GOT3 (cell line): ENCODE results near the gene CASZ1.

Source experiments
- DNase-seq: peaks from one replicate; lab custom pipeline; 2025; ENCODE audit warnings: mixed read lengths; lab: John Stamatoyannopoulos, UW

Gene CASZ1

DNA sequence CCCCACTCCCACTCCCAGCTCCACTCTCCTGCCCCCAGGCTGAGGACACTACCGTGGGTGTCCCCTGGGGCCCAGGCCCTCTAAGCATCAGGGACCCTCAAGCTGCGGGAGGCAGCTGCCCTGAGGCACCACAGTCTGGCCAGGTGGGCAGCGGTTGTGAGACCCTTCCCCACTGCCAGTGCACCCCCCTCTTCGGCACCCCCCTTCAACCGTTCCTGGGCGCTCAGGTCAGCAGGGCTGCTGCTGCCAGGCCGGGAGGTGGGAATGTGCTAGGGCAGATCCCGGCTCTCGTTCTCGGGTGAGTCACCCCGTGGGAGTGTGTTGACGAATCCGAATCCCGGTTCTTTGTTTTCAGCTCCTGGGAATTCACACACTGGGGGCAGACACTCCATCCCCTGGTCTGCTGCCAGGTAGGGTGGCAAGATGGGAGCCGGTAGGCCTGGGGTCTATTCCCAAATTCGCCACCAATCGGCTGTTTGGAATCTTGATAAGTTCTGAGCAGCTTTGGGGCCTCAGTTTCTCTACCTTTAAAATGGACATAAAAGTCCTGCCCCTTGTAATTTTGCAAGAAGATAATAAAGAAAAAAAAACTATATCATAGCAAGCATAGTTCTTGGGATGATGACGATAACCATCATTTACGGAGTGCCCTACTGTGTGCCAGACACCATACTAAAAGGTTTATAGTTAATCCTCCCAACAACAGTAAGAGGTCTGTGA, 28.5 kb upstream of the CASZ1 start:
- DNase-seq: no peak

DNA sequence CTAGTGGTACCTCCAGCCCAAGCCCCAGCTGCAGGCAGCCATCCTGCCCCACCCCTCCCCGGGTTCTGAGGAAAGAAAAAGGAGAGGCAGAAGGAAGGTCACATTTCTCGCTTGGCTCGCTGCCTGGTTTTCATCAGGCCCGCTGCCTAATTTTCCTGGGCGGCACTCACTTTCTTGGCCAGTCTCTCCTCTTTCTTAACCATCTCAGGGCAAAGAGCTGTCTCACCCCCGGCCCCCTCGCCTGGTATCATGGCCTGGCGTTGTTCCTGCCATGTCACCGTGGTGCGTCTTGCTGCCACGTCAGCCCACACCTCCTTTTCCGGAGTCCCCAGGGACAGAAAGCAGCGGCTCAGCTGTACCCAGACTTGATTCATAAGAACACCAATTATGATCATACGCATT, 26.6 kb upstream of the CASZ1 start:
- no peak for DNase-seq

DNA sequence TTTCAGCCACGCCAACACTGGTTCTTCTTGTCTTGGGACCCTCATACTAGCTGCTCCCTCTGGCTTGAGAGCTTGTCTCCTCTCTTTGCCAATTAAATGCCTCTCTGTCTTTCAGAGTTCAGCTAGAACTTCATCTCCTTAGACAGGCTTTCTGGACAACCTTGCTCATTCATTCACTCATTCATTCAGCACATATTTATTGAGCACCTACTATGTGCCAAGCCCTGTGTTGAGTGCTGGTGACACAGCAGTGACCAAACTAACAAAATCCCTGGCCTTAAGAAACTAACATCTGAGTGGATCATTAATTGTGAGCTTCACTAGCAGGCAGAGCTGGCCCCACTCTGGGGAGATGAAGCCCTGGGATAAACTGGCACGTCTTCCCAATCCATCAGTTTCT, 24.9 kb upstream of the CASZ1 start:
- no peak for DNase-seq

DNA sequence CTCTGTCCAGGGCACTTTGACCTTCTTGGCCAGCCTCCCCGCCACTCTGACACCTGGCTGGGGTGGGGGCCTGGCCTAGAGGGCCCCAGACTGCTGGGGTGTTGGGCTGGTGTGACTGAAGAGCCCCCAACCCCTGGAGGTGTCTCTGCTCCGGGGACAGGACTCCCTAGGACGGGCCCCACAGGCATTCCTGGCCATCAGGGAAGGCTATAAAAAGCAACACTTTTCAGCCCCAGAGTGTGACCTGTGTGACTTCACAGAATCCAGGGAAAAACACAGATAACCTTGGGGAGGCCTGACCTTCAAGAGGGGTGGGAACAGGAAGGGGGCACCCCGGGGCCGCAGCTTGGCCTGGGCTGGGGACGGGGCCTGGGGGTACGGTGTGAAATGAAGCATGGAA, 24.0 kb upstream of the CASZ1 start:
- no peak for DNase-seq

DNA sequence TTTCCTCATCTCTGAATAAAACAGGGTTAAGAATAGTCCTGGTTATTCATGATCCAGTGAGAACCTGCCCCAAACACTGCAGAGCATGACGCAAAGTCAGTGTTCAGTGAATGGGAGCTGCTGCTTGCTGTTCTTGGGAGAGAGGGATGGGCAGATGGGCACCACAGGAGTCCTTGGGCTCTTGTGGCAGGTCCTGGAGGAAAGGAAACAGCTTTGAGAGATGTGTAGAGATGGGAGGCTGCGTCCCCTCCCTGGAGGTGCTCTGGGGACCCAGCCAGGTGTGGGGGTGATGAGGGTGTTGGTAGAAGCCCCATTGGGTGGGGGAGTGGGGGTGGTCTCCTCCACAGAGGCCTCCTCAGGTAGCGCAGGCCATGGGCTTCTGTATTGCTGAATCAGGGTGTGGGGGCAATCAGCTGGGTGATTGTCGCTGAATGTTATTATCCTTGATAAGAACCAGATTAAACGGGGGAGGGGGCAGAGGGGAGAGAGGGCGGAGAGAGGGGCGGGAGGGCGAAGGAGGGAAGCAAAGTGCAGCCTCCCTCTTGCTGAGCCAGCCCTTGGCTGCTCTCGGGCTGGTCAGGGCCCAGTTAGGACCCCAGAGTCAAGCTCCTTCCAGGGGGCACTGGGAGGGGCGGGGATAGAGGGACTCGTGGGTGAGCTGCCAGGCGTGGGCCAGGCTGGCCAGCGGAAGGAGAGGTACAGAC, 22.9 kb upstream of the CASZ1 start:
- DNase-seq: no peak

DNA sequence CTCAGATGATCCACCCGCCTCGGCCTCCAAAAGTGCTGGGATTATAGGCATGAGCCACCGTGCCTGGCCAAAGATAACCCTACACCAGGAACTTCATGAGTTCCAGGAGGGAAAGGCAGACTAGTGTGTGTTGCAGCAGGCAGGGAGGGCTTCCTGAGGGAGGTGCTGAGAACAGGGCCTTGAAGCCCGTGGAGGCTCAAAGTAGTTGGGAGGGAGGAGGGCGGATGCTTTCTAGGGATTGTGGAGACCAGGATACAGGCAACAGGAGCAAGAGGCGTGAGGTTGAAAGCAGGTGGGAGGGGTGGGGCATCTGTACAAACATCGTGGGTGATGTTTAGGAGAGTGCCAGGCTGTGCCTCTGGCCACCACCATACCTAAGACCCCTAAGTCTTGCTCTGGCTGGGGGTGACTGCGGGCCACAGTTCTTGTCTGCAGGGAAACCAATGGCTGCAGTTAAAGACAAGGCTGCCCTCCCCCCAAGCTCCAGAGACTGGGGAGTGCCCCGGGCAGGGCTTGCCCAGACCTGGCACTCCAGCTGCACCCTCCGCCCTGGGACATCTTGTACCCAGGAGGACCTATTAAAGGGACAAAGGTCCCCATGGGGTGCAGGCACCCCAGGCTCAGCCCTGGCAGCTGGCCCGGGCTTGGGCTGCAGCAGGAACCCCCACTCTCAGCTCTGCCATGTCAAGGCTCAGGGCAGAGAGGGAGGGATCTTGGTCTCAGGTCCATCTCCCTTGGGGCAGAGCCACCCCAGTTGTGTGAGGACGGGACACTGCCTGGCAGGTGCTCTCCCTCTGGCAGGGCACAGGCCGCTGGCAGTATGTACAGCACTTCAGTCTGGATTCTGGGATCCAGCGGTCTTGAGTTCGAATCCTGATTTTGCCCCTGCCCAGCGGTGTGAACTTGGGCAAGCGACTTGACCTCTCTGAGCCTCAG, 22.1 kb upstream of the CASZ1 start:
- no peak for DNase-seq

DNA sequence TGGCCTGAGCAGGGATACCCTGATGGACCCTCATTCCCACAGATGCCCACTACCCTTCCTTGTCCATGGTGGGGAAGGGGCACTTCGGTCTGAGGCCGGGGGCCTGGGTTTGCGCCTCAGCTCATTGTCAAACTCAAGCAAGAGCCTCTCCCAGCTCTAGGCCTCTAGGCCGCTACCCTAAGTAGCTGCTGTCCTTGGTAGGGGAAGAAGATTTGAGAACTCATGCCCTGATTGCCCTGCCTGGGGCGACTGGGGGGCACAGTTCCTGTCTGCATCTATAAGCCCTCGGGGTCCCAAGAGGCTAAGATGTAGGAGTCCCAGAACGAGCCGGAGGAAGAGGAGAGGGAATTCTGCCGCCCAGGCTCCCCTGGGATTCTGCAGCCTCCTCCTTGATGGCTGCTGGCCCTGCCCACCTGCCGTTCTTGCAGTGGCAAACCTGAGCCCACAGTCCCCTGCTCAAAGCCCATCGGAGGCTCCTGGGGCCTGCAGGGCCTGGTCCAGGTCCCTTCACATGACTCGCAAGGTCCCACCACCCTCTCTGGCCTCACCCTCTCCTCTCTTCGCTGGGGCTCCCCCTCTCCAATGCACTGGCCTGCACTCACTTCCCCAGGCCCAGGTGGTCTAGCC, 20.4 kb upstream of the CASZ1 start:
- no peak for DNase-seq

DNA sequence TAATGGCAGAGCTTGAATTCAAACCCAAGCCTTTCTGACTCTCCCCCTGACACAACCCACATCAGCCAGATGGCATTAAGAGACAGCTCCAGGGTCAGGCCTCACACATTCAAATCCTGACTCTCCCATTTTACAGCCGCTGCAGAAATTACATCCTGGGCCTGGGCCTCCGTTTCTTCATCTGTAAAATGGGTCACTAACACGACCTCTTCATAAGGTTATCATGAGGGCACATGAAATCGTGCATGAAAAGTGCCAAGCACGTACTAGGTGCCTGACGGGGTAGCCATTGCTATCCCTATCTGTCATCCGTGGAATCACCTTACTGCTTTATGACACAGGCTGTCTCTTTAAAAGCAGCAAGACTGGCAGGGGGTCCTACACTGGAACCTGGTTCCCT, 19.8 kb upstream of the CASZ1 start:
- no peak for DNase-seq

DNA sequence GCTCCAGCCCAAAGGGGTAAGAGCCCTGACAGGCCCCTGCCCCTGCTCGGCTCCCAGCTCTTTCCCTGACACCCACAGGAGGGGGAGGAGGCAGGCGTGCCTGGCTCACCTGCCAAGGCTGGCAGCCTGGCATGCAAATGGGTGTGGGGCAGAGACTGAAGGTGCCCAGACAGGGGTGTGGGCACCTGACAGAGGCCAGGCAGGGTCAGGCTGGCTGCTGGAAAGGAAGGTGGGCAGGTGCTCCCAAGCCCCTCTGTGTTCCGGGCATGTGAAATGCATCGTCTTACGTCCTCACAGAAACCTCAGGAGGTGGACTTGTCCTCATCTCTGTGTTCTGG, 19.4 kb upstream of the CASZ1 start:
- DNase-seq: no peak

DNA sequence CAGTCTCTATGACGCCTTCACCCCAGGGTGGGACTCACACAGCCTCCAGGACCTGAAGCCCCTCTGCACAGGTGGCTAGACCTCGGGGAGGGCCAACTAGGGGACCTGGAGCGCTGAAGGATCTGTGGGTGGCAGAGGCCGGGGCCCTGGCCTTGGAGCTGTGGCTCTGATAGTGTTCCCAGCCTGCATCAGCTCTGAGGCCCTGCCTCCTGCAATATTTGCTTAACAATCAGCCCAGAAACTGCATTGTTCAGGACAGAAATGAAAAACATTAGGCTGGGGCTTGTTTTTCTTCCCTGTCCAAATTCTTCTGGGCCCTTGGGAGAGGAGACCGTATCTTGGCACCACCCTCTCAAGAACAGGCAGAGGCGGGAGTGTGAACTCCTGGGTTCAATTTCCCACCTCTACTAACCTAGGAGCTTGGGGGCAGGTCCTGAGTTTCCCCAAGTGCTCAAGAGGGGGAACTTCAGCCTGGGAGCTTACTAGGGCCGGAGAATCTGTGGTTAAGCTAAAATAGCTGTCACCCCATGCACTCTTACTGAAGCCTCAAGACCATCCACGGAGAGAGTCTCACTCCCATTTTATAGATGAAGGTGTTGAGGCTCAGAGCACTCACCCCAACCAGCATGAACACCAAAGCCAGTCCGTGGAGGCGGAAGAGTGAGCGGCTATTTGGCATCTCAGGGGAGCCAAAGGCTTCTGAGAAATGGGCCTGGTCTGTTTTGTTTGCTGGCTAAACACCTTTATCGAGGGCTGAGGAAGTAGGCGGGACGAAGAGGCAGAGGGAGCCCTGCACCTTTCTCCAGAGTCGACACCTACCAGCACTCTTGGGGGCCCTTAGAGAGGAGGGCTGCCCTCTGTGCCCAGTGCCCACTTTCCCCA, 18.8 kb upstream of the CASZ1 start:
- DNase-seq: no peak

DNA sequence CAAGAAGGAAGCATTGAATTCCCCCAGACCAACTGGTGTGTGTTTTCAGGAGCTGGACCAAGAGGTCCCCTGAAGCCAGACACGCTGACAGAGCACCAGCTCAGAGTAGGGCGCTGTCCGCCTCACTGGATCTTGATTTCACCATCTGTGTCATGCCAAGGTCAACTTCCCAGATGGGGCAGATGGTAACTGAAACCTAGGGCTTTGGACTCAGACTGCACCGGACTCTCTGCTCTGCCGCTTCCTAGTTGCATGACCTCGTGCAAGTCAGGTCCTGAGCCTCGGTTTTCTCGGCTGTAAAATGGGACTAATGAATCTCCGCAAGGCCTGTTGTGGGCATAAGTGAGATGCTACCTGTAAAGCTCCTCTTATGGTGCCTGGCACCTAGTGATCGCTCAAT, 17.9 kb upstream of the CASZ1 start:
- no peak for DNase-seq

DNA sequence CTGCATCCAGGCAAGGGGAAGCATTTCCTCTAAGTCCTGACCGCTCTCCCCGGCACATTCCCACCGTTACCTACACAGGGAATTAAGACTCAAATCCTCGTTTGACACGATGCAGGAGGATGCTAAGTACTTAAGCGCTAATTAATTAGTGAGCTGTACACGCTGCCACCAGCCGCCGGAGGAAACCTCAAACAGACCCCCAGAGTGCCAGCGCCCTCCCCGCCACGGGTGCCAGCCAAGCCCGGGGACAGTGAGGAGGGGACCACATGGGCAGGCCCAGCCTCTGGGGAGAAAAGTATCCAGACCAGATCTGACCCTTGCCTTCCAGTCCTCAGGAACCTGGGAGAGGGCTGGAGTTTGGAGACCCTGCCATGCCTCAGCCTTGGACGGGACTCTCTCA, 17.4 kb upstream of the CASZ1 start:
- no peak for DNase-seq

DNA sequence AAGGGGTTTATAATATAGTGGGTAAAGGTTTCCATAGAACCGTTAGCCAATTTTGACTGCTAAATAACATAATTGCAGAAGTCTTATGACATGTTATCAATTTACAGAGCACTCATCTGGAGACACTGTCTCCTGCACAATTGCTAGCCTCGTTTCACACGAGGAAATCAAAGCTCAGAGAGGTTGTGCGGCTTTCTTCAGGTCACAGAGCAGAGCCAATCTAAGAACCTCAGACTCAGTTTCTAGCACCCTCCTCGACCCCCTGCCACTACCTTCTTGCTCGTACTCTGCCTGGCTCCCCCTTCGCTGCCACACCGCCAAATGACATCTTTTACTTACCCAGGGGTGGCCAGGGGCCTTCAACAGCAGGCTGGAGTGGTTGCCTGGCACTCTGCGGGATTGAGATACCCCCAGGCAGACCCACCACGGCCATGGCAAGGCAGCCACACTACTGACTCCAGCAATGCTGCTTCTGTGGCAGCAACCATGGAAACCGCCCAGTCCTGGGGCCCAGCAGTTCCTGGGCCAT, 16.0 kb upstream of the CASZ1 start:
- no peak for DNase-seq

DNA sequence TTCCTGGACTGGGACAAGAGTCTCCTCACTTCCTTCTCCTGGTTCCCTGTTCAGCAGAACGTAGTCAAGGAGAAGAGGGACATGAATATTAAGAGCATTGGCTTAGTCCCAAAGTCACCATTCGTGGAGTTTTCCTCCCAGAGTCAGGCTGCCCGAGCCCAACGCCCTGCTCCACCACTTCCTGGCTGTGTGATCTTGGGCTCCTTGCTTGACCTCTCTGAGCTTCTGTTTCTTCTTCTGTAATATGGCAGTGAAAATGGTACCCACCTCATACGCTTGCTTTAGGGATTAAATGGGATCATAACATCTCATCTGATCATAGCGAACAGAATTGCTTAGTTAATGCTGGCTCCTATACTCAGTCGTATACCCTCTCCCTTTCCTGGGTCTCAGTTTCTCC, 12.0 kb upstream of the CASZ1 start:
- DNase-seq: no peak

DNA sequence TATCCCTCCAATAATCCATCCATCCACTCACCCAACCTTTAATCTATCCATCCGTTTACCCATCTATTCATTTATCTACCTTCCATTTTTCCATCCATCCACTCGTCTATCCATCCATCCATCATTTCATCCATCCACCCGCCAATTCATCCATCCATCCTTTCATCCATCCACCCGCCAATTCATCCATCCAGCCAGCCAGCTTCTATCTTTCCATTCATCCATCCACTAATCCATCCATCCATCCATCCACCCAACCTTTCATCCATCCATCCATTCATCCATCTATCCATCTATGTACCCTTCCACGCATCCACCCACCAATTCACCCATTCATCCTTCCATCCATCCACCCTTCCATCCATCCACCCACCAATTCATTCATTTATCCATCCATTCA, 10.5 kb upstream of the CASZ1 start:
- DNase-seq: no peak

DNA sequence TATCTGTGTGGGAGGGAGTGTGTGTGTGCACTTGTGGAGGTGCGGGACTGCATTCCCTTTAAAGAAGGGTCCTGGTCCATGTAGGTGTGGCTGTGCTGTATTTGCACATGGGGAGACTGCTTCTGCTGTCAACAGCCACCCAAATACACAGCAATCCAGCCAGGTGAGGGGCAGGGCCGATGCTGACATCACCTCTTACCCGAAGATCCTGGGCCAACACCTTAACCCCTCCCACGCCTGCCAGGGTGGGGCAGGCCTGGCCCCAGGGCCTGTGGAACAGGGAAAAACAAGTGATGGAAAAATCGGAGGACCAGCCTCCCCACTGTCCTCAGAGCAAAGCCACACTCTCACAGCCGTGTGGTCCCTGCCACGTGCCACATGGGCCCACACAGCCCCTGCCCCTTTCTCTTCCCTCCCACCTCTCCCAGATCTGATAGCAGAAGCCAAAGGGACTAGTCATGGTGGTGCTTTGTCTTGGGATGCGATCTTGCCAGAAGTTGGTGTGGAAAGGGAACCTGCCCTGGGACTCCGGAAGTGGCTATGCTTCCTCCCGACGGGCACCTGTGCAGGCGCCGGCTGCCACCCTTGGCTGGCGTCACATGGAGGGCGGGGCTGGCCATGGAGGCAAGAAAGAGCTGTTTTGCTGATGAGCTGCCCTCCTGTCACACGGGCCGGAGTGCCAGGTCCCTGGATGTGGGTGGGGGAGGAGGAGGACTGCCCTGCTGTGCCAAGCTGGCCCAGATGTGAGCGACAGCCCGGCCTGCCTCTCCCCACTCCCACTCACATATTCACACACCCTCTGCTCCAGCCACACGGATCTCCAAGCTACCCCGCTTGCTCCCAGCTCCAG, 7.8 kb upstream of the CASZ1 start:
- no peak for DNase-seq

DNA sequence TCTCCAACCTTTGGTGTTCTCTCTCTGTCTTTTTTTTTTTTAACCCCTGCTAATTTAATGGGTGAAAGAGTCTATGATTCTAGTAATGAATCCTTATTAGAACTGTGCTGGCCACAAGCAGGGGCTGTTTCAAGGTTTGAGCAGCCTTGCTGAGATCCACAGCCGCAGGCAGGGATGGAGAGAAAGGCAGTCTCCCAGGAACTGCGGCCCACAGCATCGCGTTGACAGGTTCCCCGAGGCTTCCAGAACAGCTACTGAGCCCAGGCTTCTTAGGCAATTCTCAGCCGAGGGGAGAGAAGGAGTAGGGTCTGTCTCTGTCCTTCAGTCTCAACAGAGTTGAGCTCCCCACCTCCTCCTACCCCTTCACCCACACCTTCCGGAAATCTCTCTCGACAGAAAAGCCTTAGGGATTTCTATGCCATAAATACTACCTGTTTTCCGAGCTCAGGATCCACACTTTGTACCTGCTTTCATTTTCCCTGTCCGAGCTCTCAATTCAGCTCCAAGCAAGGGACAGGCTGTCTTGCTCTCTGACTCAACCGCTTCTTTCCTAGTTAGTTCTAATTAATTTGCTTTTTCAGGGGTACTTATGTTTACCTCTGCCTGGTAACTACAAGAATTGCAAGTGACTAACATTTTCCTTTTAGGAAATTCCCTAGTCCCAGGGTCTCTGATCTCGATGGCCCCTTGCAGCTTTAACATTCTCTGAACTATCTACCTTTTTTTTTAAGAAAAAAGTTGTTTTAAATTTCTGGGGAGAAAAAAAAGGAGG, 6.7 kb upstream of the CASZ1 start:
- no peak for DNase-seq

DNA sequence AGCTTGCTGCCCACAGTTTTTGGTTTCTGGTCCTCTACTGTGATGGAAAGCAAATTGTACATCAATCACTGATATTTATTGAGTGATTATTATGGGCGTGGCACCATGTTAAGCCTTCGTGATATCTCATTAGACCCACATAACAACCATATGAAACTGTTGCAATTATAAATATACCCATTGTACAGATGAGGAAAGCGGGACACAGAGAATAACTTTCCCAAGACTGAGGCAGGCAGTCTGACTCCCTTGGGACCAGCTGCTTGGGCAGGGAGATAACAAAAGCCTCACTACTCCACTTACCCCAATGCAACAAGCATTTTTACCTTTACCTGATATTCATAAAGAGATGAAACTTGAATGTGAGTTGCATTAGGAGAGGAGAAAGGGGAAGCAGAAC, 4.3 kb upstream of the CASZ1 start:
- no peak for DNase-seq

DNA sequence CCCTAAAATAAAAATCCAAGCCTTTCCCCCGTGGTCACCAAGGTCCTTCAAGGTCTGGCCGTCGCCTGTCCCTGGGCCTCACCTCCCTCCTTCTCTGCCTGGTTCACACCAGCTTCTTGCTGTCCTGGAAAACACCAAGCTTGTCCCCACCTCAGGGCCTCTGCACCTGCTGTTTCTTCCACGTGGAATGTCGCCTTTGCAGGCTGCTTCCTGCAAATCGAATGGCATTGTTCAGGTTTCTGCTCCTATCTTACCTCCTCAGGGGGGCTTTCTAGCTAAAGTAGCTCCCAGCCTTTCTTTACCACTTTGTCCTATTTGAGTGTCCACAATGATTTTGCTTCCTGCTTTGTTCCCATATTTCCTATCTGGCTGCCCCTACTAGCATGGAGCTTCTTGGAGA, 3.3 kb upstream of the CASZ1 start:
- DNase-seq: no peak
